Measurements from ENCODE around the gene PWWP2B.

Gene PWWP2B

GRCh38 chr10:132361581-132362101 lies 35.4 kb upstream of the PWWP2B start:
- TF ChIP-seq CTCF (IDR thresholded peaks at IDR 0.05; ENCODE audit: low read depth, low read length): no peak
- Histone ChIP-seq H3K4me1 (no peaks in the 10 kb centered on the region), H3K9me3 (no peaks in the 10 kb centered on the region), H3K4me3 (ENCODE audit: low read depth, low read length) (no peak overlapping the region), H3K36me3 (no peaks in the 10 kb centered on the region), H3K27me3 (no peaks in the 10 kb centered on the region)
- no peak for DNase-seq

GRCh38 chr10:132362151-132362611 lies 34.8 kb upstream of the PWWP2B start:
- Histone ChIP-seq H3K4me3 (ENCODE audit: low read depth, low read length) (no peak overlapping the region), H3K9me3 (no peaks in the 10 kb centered on the region), H3K36me3 (no peaks in the 10 kb centered on the region), H3K4me1 (no peaks in the 10 kb centered on the region), H3K27me3 (no peaks in the 10 kb centered on the region)
- no peak for DNase-seq
- no peak for TF ChIP-seq CTCF (IDR thresholded peaks at IDR 0.05; ENCODE audit: low read depth, low read length)

- DNase-seq: no peak
- H3K36me3 ChIP-seq: no peaks in the 10 kb centered on the region
- no peak overlapping the region for H3K4me3 ChIP-seq (ENCODE audit: low read depth, low read length)
- H3K27me3 ChIP-seq: no peaks in the 10 kb centered on the region
- H3K4me1 ChIP-seq: no peaks in the 10 kb centered on the region
- TF ChIP-seq CTCF (IDR thresholded peaks at IDR 0.05; ENCODE audit: low read depth, low read length): no peak
- no peaks in the 10 kb centered on the region for H3K9me3 ChIP-seq
These were observed 33.6 kb upstream of the PWWP2B start for GRCh38 chr10:132363376-132363775.

- Histone ChIP-seq H3K36me3 (no peaks in the 10 kb centered on the region), H3K4me3 (ENCODE audit: low read depth, low read length) (no peak overlapping the region), H3K27me3 (no peaks in the 10 kb centered on the region), H3K9me3 (no peaks in the 10 kb centered on the region), H3K4me1 (no peaks in the 10 kb centered on the region)
- TF ChIP-seq CTCF (IDR thresholded peaks at IDR 0.05; ENCODE audit: low read depth, low read length): no peak
- DNase-seq: no peak
These were observed 32.9 kb upstream of the PWWP2B start for GRCh38 chr10:132363921-132364593.

GRCh38 chr10:132364594-132364970 lies 32.4 kb upstream of the PWWP2B start:
- no peak for DNase-seq
- no peaks in the 10 kb centered on the region for H3K9me3 ChIP-seq
- no peaks in the 10 kb centered on the region for H3K27me3 ChIP-seq
- H3K36me3 ChIP-seq: no peaks in the 10 kb centered on the region
- TF ChIP-seq CTCF (IDR thresholded peaks at IDR 0.05; ENCODE audit: low read depth, low read length): no peak
- H3K4me1 ChIP-seq: no peaks in the 10 kb centered on the region
- no peak overlapping the region for H3K4me3 ChIP-seq (ENCODE audit: low read depth, low read length)

- H3K36me3 ChIP-seq: no peaks in the 10 kb centered on the region
These were observed 31.9 kb upstream of the PWWP2B start for GRCh38 chr10:132365102-132365501.

More at GRCh38 chr10:132365102-132365501, 31.9 kb upstream of the PWWP2B start:
- TF ChIP-seq CTCF (IDR thresholded peaks at IDR 0.05; ENCODE audit: low read depth, low read length): no peak
- H3K9me3 ChIP-seq: no peaks in the 10 kb centered on the region
- H3K4me1 ChIP-seq: no peaks in the 10 kb centered on the region
- no peak overlapping the region for H3K4me3 ChIP-seq (ENCODE audit: low read depth, low read length)
- no peaks in the 10 kb centered on the region for H3K27me3 ChIP-seq
- no peak for DNase-seq
